ENCODE data around the gene C19orf25. TPM values are rescaled to one million over a fixed set of nuclear protein-coding genes. Genes with fewer than 3 reads are reported as not detected.

Gene C19orf25
- total and polyA plus RNA-seq, 5 donors from 2014 or later: 33.4 to 64.0 (median 52.5) TPM

GRCh38 chr19:1470305-1471009 lies 8.6 kb downstream of the C19orf25 start:
- peak overlapping the region in 1 of 3 donors; percentile 36 for H3K27ac Mint-ChIP-seq
- DNase-seq: peak; percentile 67 to 88 (median 73)
- peaks cover 56% of the 10 kb centered on the region for H3K4me1 ChIP-seq (ENCODE audit: control insufficient read depth, insufficient read depth, low read length, poor library complexity, severe bottlenecking)
- peak overlapping the region; percentile 83 to 89 (median 84) for H3K4me3 Mint-ChIP-seq
- H3K4me1 Mint-ChIP-seq: peaks cover 0 to 23% (median 1%) of the 10 kb centered on the region in 4 donors
- H3K27me3 ChIP-seq (ENCODE audit: control insufficient read depth, insufficient read depth, low read length): no peaks in the 10 kb centered on the region
- no peaks in the 10 kb centered on the region for H3K27me3 Mint-ChIP-seq
- no peaks in the 10 kb centered on the region for H3K36me3 Mint-ChIP-seq
- ATAC-seq (ENCODE audit: low read depth in 2 of 2): peak; percentile 67 to 73
- no peaks in the 10 kb centered on the region for H3K36me3 ChIP-seq (ENCODE audit: control insufficient read depth, insufficient read depth, low read length)
- H3K9me3 Mint-ChIP-seq: peaks cover 0 to 2% (median 0%) of the 10 kb centered on the region in 7 donors
- peak overlapping the region; percentile 32 for H3K4me3 ChIP-seq (ENCODE audit: low read depth, low read length)
- H3K9me3 ChIP-seq (ENCODE audit: control insufficient read depth in 2 of 2, low read length in 2 of 2): no peaks in the 10 kb centered on the region
- H3K27ac ChIP-seq (ENCODE audit: insufficient read depth, low read length, poor library complexity, severe bottlenecking): no peak overlapping the region

GRCh38 chr19:1470055-1470304 lies 9.0 kb downstream of the C19orf25 start:
- no peaks in the 10 kb centered on the region for H3K27me3 ChIP-seq (ENCODE audit: control insufficient read depth, insufficient read depth, low read length)
- no peak for ATAC-seq (ENCODE audit: low read depth in 2 of 2)
- DNase-seq: no peak
- peaks cover 56% of the 10 kb centered on the region for H3K4me1 ChIP-seq (ENCODE audit: control insufficient read depth, insufficient read depth, low read length, poor library complexity, severe bottlenecking)
- H3K27ac Mint-ChIP-seq: peak overlapping the region in 1 of 3 donors; percentile 36
- H3K36me3 ChIP-seq (ENCODE audit: control insufficient read depth, insufficient read depth, low read length): no peaks in the 10 kb centered on the region
- H3K9me3 Mint-ChIP-seq: peaks cover 0 to 2% (median 0%) of the 10 kb centered on the region in 7 donors
- peaks cover 0 to 23% (median 1%) of the 10 kb centered on the region in 4 donors for H3K4me1 Mint-ChIP-seq
- H3K36me3 Mint-ChIP-seq: no peaks in the 10 kb centered on the region
- no peaks in the 10 kb centered on the region for H3K9me3 ChIP-seq (ENCODE audit: control insufficient read depth in 2 of 2, low read length in 2 of 2)
- peak overlapping the region; percentile 83 to 89 (median 84) for H3K4me3 Mint-ChIP-seq
- H3K27me3 Mint-ChIP-seq: no peaks in the 10 kb centered on the region
- H3K4me3 ChIP-seq (ENCODE audit: low read depth, low read length): no peak overlapping the region
- no peak overlapping the region for H3K27ac ChIP-seq (ENCODE audit: insufficient read depth, low read length, poor library complexity, severe bottlenecking)

DNA sequence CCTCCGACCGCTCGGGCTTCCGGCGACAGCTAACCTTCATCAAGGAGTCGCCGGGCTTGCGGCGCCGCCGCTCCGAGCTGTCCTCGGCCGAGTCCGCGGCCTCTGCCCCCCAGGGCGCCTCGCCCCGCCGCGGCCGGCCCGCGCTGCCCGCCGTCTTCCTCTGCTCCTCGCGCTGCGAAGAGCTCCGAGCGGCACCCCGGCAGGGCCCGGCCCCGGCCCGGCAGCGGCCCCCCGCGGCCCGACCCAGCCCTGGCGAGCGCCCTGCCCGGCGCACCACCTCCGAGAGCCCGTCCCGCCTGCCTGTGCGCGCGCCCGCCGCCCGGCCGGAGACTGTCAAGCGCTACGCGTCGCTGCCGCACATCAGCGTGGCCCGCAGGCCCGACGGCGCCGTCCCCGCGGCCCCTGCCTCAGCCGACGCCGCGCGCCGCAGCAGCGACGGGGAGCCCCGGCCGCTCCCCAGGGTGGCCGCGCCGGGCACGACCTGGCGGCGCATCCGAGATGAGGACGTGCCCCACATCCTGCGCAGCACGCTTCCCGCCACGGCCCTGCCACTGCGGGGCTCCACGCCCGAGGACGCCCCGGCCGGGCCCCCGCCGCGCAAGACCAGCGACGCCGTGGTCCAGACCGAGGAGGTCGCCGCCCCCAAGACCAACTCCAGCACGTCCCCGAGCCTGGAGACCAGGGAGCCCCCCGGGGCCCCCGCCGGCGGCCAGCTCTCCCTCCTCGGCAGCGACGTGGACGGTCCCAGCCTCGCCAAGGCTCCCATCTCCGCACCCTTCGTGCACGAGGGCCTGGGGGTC lies 9.6 kb downstream of the C19orf25 start:
- H3K27ac ChIP-seq (ENCODE audit: insufficient read depth, low read length, poor library complexity, severe bottlenecking): no peak overlapping the region
- H3K27me3 ChIP-seq (ENCODE audit: control insufficient read depth, insufficient read depth, low read length): no peaks in the 10 kb centered on the region
- no peaks in the 10 kb centered on the region for H3K9me3 ChIP-seq (ENCODE audit: control insufficient read depth in 2 of 2, low read length in 2 of 2)
- no peaks in the 10 kb centered on the region for H3K36me3 ChIP-seq (ENCODE audit: control insufficient read depth, insufficient read depth, low read length)
- peaks cover 0 to 2% (median 0%) of the 10 kb centered on the region in 7 donors for H3K9me3 Mint-ChIP-seq
- no peak overlapping the region for H3K4me3 ChIP-seq (ENCODE audit: low read depth, low read length)
- H3K4me3 Mint-ChIP-seq: peak overlapping the region in 1 of 4 donors; percentile 86
- peaks cover 0 to 22% (median 1%) of the 10 kb centered on the region in 4 donors for H3K4me1 Mint-ChIP-seq
- no peaks in the 10 kb centered on the region for H3K36me3 Mint-ChIP-seq
- peaks cover 56% of the 10 kb centered on the region for H3K4me1 ChIP-seq (ENCODE audit: control insufficient read depth, insufficient read depth, low read length, poor library complexity, severe bottlenecking)
- no peak overlapping the region for H3K27ac Mint-ChIP-seq
- peak in 1 of 3 donors; percentile 54 for DNase-seq
- ATAC-seq (ENCODE audit: low read depth in 2 of 2): peak; percentile 22 to 27
- H3K27me3 Mint-ChIP-seq: peaks cover under 1% of the 10 kb centered on the region

- H3K4me3 ChIP-seq (ENCODE audit: low read depth, low read length): no peak overlapping the region
- DNase-seq: peak in 1 of 3 donors; percentile 29
- Mint-ChIP-seq H3K27ac (no peak overlapping the region), H3K36me3 (no peaks in the 10 kb centered on the region), H3K27me3 (peaks cover 5% of the 10 kb centered on the region), H3K4me1 (peaks cover 0 to 21% (median 1%) of the 10 kb centered on the region in 4 donors), H3K4me3 (peak overlapping the region in 3 of 4 donors; percentile 21 to 68 (median 26)), H3K9me3 (peaks cover 0 to 2% (median 0%) of the 10 kb centered on the region in 7 donors)
- H3K27ac ChIP-seq (ENCODE audit: insufficient read depth, low read length, poor library complexity, severe bottlenecking): no peak overlapping the region
- H3K27me3 ChIP-seq (ENCODE audit: control insufficient read depth, insufficient read depth, low read length): no peaks in the 10 kb centered on the region
- H3K9me3 ChIP-seq (ENCODE audit: control insufficient read depth in 2 of 2, low read length in 2 of 2): no peaks in the 10 kb centered on the region
- ATAC-seq (ENCODE audit: low read depth in 2 of 2): no peak
- H3K36me3 ChIP-seq (ENCODE audit: control insufficient read depth, insufficient read depth, low read length): no peaks in the 10 kb centered on the region
- H3K4me1 ChIP-seq (ENCODE audit: control insufficient read depth, insufficient read depth, low read length, poor library complexity, severe bottlenecking): peaks cover 56% of the 10 kb centered on the region
These were observed 10.2 kb downstream of the C19orf25 start for GRCh38 chr19:1468821-1469254.

DNA sequence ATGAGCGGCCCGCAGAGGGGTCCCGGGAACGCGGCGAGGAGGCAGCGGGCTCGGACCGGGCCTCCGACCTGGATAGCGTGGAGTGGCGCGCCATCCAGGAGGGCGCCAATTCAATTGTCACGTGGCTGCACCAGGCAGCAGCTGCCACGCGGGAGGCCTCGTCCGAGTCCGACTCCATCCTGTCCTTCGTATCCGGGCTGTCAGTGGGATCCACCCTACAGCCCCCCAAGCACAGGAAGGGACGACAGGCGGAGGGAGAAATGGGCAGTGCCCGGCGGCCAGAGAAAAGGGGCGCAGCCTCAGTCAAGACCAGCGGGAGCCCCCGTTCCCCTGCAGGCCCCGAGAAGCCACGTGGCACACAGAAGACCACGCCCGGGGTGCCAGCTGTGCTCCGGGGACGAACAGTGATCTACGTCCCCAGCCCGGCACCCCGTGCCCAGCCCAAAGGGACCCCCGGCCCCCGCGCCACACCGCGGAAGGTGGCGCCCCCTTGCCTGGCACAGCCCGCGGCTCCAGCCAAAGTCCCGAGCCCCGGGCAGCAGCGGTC lies 10.7 kb downstream of the C19orf25 start:
- peaks cover 56% of the 10 kb centered on the region for H3K4me1 ChIP-seq (ENCODE audit: control insufficient read depth, insufficient read depth, low read length, poor library complexity, severe bottlenecking)

DNA sequence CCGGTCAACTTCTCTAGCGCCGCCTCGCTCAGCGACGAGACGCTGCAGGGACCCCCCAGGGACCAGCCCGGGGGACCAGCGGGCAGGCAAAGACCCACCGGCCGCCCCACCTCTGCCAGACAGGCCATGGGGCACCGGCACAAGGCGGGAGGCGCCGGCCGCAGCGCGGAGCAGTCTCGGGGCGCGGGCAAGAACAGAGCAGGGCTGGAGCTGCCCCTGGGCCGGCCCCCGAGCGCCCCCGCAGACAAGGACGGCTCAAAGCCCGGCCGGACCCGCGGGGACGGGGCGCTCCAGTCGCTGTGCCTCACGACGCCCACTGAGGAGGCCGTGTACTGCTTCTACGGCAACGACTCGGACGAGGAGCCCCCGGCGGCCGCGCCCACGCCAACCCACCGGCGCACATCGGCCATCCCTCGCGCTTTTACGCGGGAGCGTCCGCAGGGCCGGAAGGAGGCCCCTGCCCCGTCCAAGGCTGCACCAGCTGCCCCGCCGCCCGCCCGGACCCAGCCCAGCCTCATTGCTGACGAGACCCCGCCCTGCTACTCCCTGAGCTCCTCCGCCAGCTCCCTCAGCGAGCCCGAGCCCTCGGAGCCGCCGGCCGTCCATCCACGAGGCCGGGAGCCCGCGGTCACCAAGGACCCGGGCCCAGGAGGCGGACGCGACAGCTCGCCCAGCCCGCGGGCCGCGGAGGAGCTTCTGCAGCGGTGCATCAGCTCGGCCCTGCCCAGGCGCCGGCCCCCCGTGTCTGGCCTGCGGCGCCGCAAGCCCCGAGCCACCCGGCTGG lies 11.3 kb downstream of the C19orf25 start:
- H3K9me3 Mint-ChIP-seq: no peaks in the 10 kb centered on the region
- Histone ChIP-seq H3K27ac (ENCODE audit: insufficient read depth, low read length, poor library complexity, severe bottlenecking) (no peak overlapping the region), H3K4me3 (ENCODE audit: low read depth, low read length) (no peak overlapping the region), H3K27me3 (ENCODE audit: control insufficient read depth, insufficient read depth, low read length) (no peaks in the 10 kb centered on the region), H3K9me3 (ENCODE audit: control insufficient read depth in 2 of 2, low read length in 2 of 2) (no peaks in the 10 kb centered on the region), H3K36me3 (ENCODE audit: control insufficient read depth, insufficient read depth, low read length) (no peaks in the 10 kb centered on the region), H3K4me1 (ENCODE audit: control insufficient read depth, insufficient read depth, low read length, poor library complexity, severe bottlenecking) (peaks cover 56% of the 10 kb centered on the region)
- H3K27ac Mint-ChIP-seq: no peak overlapping the region
- no peaks in the 10 kb centered on the region for H3K36me3 Mint-ChIP-seq
- DNase-seq (no peak), ATAC-seq (ENCODE audit: low read depth in 2 of 2) (no peak)
- peaks cover 5% of the 10 kb centered on the region for H3K27me3 Mint-ChIP-seq
- no peak overlapping the region for H3K4me3 Mint-ChIP-seq
- H3K4me1 Mint-ChIP-seq: peaks cover 0 to 17% (median 0%) of the 10 kb centered on the region in 4 donors

More for the DNA sequence above, 10.7 kb downstream of the C19orf25 start:
- H3K4me3 ChIP-seq (ENCODE audit: low read depth, low read length): no peak overlapping the region
- no peaks in the 10 kb centered on the region for H3K9me3 ChIP-seq (ENCODE audit: control insufficient read depth in 2 of 2, low read length in 2 of 2)
- no peaks in the 10 kb centered on the region for H3K36me3 ChIP-seq (ENCODE audit: control insufficient read depth, insufficient read depth, low read length)
- peaks cover 0 to 21% (median 1%) of the 10 kb centered on the region in 4 donors for H3K4me1 Mint-ChIP-seq
- peak overlapping the region in 3 of 4 donors; percentile 63 to 75 (median 66) for H3K4me3 Mint-ChIP-seq
- DNase-seq: no peak
- ATAC-seq (ENCODE audit: low read depth in 2 of 2): no peak
- peaks cover 0 to 2% (median 0%) of the 10 kb centered on the region in 7 donors for H3K9me3 Mint-ChIP-seq
- H3K36me3 Mint-ChIP-seq: no peaks in the 10 kb centered on the region
- no peak overlapping the region for H3K27ac ChIP-seq (ENCODE audit: insufficient read depth, low read length, poor library complexity, severe bottlenecking)
- no peak overlapping the region for H3K27ac Mint-ChIP-seq
- H3K27me3 Mint-ChIP-seq: peaks cover 5% of the 10 kb centered on the region
- no peaks in the 10 kb centered on the region for H3K27me3 ChIP-seq (ENCODE audit: control insufficient read depth, insufficient read depth, low read length)

GRCh38 chr19:1467215-1467489 lies 11.9 kb downstream of the C19orf25 start:
- no peak overlapping the region for H3K4me3 Mint-ChIP-seq

More at GRCh38 chr19:1467215-1467489, 11.9 kb downstream of the C19orf25 start:
- no peaks in the 10 kb centered on the region for H3K9me3 Mint-ChIP-seq
- DNase-seq (no peak), ATAC-seq (ENCODE audit: low read depth in 2 of 2) (no peak)
- H3K9me3 ChIP-seq (ENCODE audit: control insufficient read depth in 2 of 2, low read length in 2 of 2): no peaks in the 10 kb centered on the region
- peaks cover 5% of the 10 kb centered on the region for H3K27me3 Mint-ChIP-seq
- H3K27ac Mint-ChIP-seq: no peak overlapping the region
- no peak overlapping the region for H3K27ac ChIP-seq (ENCODE audit: insufficient read depth, low read length, poor library complexity, severe bottlenecking)
- H3K27me3 ChIP-seq (ENCODE audit: control insufficient read depth, insufficient read depth, low read length): no peaks in the 10 kb centered on the region
- H3K36me3 ChIP-seq (ENCODE audit: control insufficient read depth, insufficient read depth, low read length): no peaks in the 10 kb centered on the region
- no peaks in the 10 kb centered on the region for H3K36me3 Mint-ChIP-seq
- H3K4me1 Mint-ChIP-seq: peaks cover 0 to 14% (median 0%) of the 10 kb centered on the region in 4 donors
- H3K4me3 ChIP-seq (ENCODE audit: low read depth, low read length): no peak overlapping the region
- peaks cover 56% of the 10 kb centered on the region for H3K4me1 ChIP-seq (ENCODE audit: control insufficient read depth, insufficient read depth, low read length, poor library complexity, severe bottlenecking)
